Endothelial cell of coronary artery (primary cell): ENCODE measurements around the gene SLCO4A1. TPM values are rescaled to one million over a fixed set of nuclear protein-coding genes. Genes with fewer than 3 reads are reported as not detected.

Experiments
- total RNA-seq: library from RNA; depleted of rRNA; stranded (reverse); fragments of >200 nt; gene quantifications from 2 replicates; pipeline ENCODE4 v1.2.3, GENCODE V29; 2014

The SLCO4A1 gene, protein sequence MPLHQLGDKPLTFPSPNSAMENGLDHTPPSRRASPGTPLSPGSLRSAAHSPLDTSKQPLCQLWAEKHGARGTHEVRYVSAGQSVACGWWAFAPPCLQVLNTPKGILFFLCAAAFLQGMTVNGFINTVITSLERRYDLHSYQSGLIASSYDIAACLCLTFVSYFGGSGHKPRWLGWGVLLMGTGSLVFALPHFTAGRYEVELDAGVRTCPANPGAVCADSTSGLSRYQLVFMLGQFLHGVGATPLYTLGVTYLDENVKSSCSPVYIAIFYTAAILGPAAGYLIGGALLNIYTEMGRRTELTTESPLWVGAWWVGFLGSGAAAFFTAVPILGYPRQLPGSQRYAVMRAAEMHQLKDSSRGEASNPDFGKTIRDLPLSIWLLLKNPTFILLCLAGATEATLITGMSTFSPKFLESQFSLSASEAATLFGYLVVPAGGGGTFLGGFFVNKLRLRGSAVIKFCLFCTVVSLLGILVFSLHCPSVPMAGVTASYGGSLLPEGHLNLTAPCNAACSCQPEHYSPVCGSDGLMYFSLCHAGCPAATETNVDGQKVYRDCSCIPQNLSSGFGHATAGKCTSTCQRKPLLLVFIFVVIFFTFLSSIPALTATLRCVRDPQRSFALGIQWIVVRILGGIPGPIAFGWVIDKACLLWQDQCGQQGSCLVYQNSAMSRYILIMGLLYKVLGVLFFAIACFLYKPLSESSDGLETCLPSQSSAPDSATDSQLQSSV
- 3.1 and 3.8 TPM in 2 replicates for total RNA-seq

GRCh38 chr20:62642051-62642665 is at the start of gene SLCO4A1:
TSS of gene SLCO4A1 (plus strand) at chr20:62642503. CDS start at chr20:62656455, 13,952 bp downstream.

DNA sequence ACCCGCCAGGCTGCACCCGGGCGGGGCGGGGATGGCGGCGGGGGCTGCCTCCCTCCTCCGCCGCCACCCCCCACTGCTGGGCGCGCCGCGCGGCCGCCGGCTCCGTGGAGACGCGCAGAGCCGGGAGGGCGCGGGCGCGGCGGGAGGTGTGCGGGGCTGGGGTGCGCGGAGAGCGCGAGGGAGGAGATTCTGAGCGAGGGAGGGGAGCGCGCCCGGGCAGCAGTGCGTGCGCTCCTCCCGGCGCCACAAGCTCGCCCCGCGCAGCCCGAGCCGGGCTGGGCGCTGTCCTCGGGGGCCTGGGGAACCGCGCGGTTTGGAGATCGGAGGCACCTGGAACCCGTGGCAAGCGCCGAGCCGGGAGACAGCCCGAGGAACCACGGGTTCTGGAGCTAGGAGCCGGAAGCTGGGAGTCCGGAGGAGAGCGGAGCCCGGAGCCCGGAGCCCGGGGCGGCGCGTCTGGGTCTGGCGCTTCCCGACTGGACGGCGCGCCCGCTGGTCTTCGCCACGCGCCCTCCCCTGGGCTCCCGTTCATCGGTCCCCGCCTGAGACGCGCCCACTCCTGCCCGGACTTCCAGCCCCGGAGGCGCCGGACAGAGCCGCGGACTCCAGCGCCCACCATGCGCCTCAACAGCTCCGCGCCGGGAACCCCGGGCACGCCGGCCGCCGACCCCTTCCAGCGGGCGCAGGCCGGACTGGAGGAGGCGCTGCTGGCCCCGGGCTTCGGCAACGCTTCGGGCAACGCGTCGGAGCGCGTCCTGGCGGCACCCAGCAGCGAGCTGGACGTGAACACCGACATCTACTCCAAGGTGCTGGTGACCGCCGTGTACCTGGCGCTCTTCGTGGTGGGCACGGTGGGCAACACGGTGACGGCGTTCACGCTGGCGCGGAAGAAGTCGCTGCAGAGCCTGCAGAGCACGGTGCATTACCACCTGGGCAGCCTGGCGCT is 66.6 kb downstream of the SLCO4A1 start, which contains the start of gene NTSR1:
Gene NTSR1, plus strand, starts transcription at position 246 of the 946 bp plus-strand sequence. Its CDS starts 372 bp downstream, at position 618.

Other genes with a start within 250 kb of the SLCO4A1 start
- 0.75 and 0.99 TPM in 2 replicates for gene CABLES2, start 235.2 kb upstream of the SLCO4A1 start, total RNA-seq
- not detected in 2 replicates for gene RBBP8NL, start 215.0 kb upstream of the SLCO4A1 start, total RNA-seq
- gene GATA5, start 166.5 kb upstream of the SLCO4A1 start, total RNA-seq: not detected in 2 replicates
- gene NTSR1, start 66.3 kb downstream of the SLCO4A1 start, total RNA-seq: 0.19 and 0.27 TPM in 2 replicates
- gene MRGBP, start 154.0 kb downstream of the SLCO4A1 start, total RNA-seq: 19.8 and 22.0 TPM in 2 replicates
- gene OGFR, start 162.3 kb downstream of the SLCO4A1 start, total RNA-seq: 33.5 and 42.6 TPM in 2 replicates
- 0.19 and 0.27 TPM in 2 replicates for gene COL9A3, start 174.5 kb downstream of the SLCO4A1 start, total RNA-seq
- 11.4 and 11.9 TPM in 2 replicates for gene TCFL5, start 219.3 kb downstream of the SLCO4A1 start, total RNA-seq